Endothelial cell of umbilical vein (primary cell): ENCODE results near the gene SNCG.
"Not testable (repeated sequence)": the region's sequence is repeated elsewhere in the genome, so short reads cannot be mapped to it uniquely, and the experiment has no call there.

Experiments used
- CTCF ChIP-seq, 2 donors: IDR thresholded peaks; 1 replicate in 1 of 2; 2 replicates in 1 of 2; pipeline ENCODE4 v1.5.1; 2011; ENCODE audit warnings: low read length in 2 of 2, mild to moderate bottlenecking in 2 of 2, moderate library complexity in 2 of 2, control low read depth in 1 of 2, inconsistent platforms in 1 of 2, low read depth in 1 of 2; ENCODE audit not compliant: insufficient read depth in 1 of 2; ENCODE audit errors: extremely low read depth in 1 of 2
- EZH2 ChIP-seq: IDR thresholded peaks from 2 replicates; pipeline ENCODE4 v1.6.1; 2012; ENCODE audit warnings: borderline replicate concordance, low read depth, mild to moderate bottlenecking, moderate library complexity, low read length, inconsistent platforms; ENCODE audit not compliant: severe bottlenecking
- MAX ChIP-seq: IDR thresholded peaks from 2 replicates; pipeline ENCODE4 v1.6.1; 2011; ENCODE audit not compliant: insufficient read depth, insufficient read length
- POLR2A ChIP-seq: IDR thresholded peaks from 2 replicates; pipeline ENCODE4 v1.6.1; 2012; ENCODE audit warnings: low read depth, mild to moderate bottlenecking, control low read depth, low read length
- POLR2AphosphoS5 ChIP-seq: IDR thresholded peaks from 2 replicates; pipeline ENCODE4 v1.6.1; 2012; ENCODE audit warnings: low read depth, mild to moderate bottlenecking, control low read depth, low read length, moderate library complexity; ENCODE audit not compliant: insufficient read depth

GRCh38 chr10:86978457-86978856 is 20.1 kb downstream of the SNCG start:
- TF ChIP-seq POLR2A; CTCF (IDR thresholded peaks at IDR 0.05; ENCODE audit: extremely low read depth in 1 of 2, insufficient read depth in 1 of 2, low read depth in 1 of 2, low read length in 2 of 2); POLR2AphosphoS5; MAX; EZH2: not testable (repeated sequence)
